ENCODE data around the gene PHF19.

DNA sequence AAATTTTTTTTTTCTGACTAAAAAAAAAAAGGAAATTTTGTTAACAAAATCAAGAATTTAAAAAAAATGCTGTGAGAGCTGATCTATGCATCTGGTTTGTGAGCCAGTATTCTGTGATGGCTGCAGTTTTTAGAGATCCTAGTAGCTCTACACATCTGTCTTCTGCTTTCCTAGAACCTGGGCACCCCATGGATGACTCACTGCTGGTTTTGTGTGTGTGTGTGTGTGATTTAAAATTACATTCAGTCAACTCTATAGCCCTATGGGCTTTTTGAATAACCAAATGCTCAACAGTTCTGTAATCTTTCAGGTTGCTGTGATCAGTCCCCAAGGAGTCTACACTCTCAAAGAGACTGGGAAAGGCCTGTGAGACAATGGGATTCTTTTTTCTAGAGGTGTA lies 31.7 kb downstream of the PHF19 start:
- no peak for TF ChIP-seq POLR2A (IDR thresholded peaks at IDR 0.05)
- TF ChIP-seq, protein P1, sequence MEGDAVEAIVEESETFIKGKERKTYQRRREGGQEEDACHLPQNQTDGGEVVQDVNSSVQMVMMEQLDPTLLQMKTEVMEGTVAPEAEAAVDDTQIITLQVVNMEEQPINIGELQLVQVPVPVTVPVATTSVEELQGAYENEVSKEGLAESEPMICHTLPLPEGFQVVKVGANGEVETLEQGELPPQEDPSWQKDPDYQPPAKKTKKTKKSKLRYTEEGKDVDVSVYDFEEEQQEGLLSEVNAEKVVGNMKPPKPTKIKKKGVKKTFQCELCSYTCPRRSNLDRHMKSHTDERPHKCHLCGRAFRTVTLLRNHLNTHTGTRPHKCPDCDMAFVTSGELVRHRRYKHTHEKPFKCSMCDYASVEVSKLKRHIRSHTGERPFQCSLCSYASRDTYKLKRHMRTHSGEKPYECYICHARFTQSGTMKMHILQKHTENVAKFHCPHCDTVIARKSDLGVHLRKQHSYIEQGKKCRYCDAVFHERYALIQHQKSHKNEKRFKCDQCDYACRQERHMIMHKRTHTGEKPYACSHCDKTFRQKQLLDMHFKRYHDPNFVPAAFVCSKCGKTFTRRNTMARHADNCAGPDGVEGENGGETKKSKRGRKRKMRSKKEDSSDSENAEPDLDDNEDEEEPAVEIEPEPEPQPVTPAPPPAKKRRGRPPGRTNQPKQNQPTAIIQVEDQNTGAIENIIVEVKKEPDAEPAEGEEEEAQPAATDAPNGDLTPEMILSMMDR (IDR thresholded peaks at IDR 0.05), result no peak
- TF ChIP-seq EP300 (IDR thresholded peaks at IDR 0.05), result no peak
